ENCODE data around the gene OPCML. TPM values are rescaled to one million over a fixed set of nuclear protein-coding genes. Genes with fewer than 3 reads are reported as not detected.

Gene OPCML
- polyA plus RNA-seq, 1 donor (not counting 4 experiments of a cell fraction or from before 2014, with no cell fraction given) = 0.04 TPM

DNA sequence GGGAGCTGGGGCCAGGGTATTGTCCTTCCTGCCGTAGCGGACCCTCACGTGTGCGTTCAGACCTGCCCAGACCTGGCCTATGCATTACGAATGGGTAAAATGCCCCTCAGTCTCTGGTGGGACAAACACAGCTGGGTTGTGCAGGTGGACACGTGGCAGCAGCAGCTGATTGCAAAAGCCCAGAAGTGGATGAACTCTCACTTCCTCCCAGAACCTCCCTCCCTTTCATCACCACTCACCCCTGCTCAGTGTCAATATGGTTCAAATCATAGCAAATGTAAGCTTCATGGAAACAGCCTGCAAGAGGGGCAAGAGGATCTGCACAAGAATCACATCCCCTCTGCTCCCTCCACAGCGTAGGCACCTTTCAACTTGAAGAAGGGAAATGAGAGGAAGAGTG, 352.1 kb downstream of the OPCML start:
- Histone ChIP-seq H3K9me3 (ENCODE audit: control insufficient read depth, low read depth, low read length) (no peaks in the 10 kb centered on the region), H3K4me2 (ENCODE audit: control insufficient read depth, extremely low read depth, insufficient read depth, low read depth, low read length) (no peak overlapping the region), H4K20me1 (ENCODE audit: control insufficient read depth, extremely low read depth, insufficient read depth, low read length) (no peaks in the 10 kb centered on the region), H3K4me1 (ENCODE audit: control insufficient read depth, extremely low read depth, insufficient read depth, low read length) (no peaks in the 10 kb centered on the region), H3K27me3 (ENCODE audit: control insufficient read depth, extremely low read depth, insufficient read depth, low read length) (no peaks in the 10 kb centered on the region), H3K9ac (ENCODE audit: control insufficient read depth, extremely low read depth, insufficient read depth, low read length) (no peak overlapping the region), H3K9me1 (ENCODE audit: control insufficient read depth, extremely low read depth, insufficient read depth, low read length) (no peaks in the 10 kb centered on the region), H2AFZ (ENCODE audit: control insufficient read depth, low read length) (no peak overlapping the region), H3K36me3 (ENCODE audit: control insufficient read depth in 2 of 2, extremely low read depth in 1 of 2, insufficient read depth in 2 of 2, low read length in 2 of 2) (no peaks in the 10 kb centered on the region), H3K79me2 (ENCODE audit: control insufficient read depth, insufficient read depth, low read length) (no peaks in the 10 kb centered on the region), H3K27ac (ENCODE audit: control insufficient read depth, insufficient read depth, low read length) (no peak overlapping the region), H3K4me3 (ENCODE audit: control insufficient read depth in 2 of 3, extremely low read depth in 1 of 3, insufficient read depth in 2 of 3, low read depth in 1 of 3, low read length in 3 of 3) (no peak overlapping the region)
- FAIRE-seq = no peak
- dilution Hi-C loops (cut with MboI; ENCODE audit: extremely low pct_ligation_motif_present, low sequenced_read_pairs) = no loop called here
- no peak for TF ChIP-seq EZH2 (IDR thresholded peaks at IDR 0.05; ENCODE audit: low read length)
- TF ChIP-seq, protein P1, sequence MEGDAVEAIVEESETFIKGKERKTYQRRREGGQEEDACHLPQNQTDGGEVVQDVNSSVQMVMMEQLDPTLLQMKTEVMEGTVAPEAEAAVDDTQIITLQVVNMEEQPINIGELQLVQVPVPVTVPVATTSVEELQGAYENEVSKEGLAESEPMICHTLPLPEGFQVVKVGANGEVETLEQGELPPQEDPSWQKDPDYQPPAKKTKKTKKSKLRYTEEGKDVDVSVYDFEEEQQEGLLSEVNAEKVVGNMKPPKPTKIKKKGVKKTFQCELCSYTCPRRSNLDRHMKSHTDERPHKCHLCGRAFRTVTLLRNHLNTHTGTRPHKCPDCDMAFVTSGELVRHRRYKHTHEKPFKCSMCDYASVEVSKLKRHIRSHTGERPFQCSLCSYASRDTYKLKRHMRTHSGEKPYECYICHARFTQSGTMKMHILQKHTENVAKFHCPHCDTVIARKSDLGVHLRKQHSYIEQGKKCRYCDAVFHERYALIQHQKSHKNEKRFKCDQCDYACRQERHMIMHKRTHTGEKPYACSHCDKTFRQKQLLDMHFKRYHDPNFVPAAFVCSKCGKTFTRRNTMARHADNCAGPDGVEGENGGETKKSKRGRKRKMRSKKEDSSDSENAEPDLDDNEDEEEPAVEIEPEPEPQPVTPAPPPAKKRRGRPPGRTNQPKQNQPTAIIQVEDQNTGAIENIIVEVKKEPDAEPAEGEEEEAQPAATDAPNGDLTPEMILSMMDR (optimal IDR thresholded peaks at IDR 0.05 in 1 of 3, IDR thresholded peaks at IDR 0.05 in 1 of 3, conservative IDR thresholded peaks at IDR 0.05 in 1 of 3; ENCODE audit: extremely low read depth in 1 of 3, insufficient read depth in 2 of 3, low read length in 3 of 3) = no peak
- DNase-seq (ENCODE audit: low read depth, low spot score) = no peak

DNA sequence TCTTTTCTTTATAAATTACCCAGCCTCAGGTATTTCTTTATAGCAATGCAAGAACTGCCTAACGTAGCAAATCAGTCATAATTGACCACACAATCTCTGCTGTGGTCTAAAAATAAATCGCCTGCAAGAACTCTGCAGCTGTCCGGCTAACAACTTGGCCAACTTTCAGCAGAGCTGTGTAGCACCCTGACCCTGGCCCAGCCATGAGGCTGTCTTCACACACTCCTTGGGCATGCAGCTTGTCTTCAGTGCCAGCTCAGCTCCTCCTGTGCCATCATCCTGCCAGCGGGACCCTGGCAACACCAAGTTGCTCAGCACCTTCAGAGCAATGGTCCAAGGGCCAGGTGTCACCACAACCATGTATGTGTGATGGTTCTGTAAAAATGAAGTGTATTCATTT, 355.6 kb downstream of the OPCML start:
- DNase-seq (ENCODE audit: low read depth, low spot score) = no peak
- Histone ChIP-seq H4K20me1 (ENCODE audit: control insufficient read depth, extremely low read depth, insufficient read depth, low read length) (no peaks in the 10 kb centered on the region), H3K79me2 (ENCODE audit: control insufficient read depth, insufficient read depth, low read length) (no peaks in the 10 kb centered on the region), H3K4me2 (ENCODE audit: control insufficient read depth, extremely low read depth, insufficient read depth, low read depth, low read length) (no peak overlapping the region), H3K9me3 (ENCODE audit: control insufficient read depth, low read depth, low read length) (no peaks in the 10 kb centered on the region), H3K4me1 (ENCODE audit: control insufficient read depth, extremely low read depth, insufficient read depth, low read length) (no peaks in the 10 kb centered on the region), H3K27ac (ENCODE audit: control insufficient read depth, insufficient read depth, low read length) (no peak overlapping the region), H3K36me3 (ENCODE audit: control insufficient read depth in 2 of 2, extremely low read depth in 1 of 2, insufficient read depth in 2 of 2, low read length in 2 of 2) (no peaks in the 10 kb centered on the region), H3K27me3 (ENCODE audit: control insufficient read depth, extremely low read depth, insufficient read depth, low read length) (no peaks in the 10 kb centered on the region), H3K9me1 (ENCODE audit: control insufficient read depth, extremely low read depth, insufficient read depth, low read length) (no peaks in the 10 kb centered on the region), H3K9ac (ENCODE audit: control insufficient read depth, extremely low read depth, insufficient read depth, low read length) (no peak overlapping the region), H3K4me3 (ENCODE audit: control insufficient read depth in 2 of 3, extremely low read depth in 1 of 3, insufficient read depth in 2 of 3, low read depth in 1 of 3, low read length in 3 of 3) (no peak overlapping the region), H2AFZ (ENCODE audit: control insufficient read depth, low read length) (no peak overlapping the region)
- TF ChIP-seq EZH2 (IDR thresholded peaks at IDR 0.05; ENCODE audit: low read length) = no peak
- TF ChIP-seq, protein P1 (optimal IDR thresholded peaks at IDR 0.05 in 1 of 3, IDR thresholded peaks at IDR 0.05 in 1 of 3, conservative IDR thresholded peaks at IDR 0.05 in 1 of 3; ENCODE audit: extremely low read depth in 1 of 3, insufficient read depth in 2 of 3, low read length in 3 of 3) = no peak
- dilution Hi-C loops (cut with MboI; ENCODE audit: extremely low pct_ligation_motif_present, low sequenced_read_pairs) = no loop called here
- FAIRE-seq = no peak

All from keratinocyte (primary cell).